Measurements from ENCODE around the gene ZMAT5. TPM values are rescaled to one million over a fixed set of nuclear protein-coding genes. Genes with fewer than 3 reads are reported as not detected.

Gene ZMAT5
- total and polyA plus RNA-seq, 8 donors, result 8.3 to 20.7 (median 11.3) TPM

DNA sequence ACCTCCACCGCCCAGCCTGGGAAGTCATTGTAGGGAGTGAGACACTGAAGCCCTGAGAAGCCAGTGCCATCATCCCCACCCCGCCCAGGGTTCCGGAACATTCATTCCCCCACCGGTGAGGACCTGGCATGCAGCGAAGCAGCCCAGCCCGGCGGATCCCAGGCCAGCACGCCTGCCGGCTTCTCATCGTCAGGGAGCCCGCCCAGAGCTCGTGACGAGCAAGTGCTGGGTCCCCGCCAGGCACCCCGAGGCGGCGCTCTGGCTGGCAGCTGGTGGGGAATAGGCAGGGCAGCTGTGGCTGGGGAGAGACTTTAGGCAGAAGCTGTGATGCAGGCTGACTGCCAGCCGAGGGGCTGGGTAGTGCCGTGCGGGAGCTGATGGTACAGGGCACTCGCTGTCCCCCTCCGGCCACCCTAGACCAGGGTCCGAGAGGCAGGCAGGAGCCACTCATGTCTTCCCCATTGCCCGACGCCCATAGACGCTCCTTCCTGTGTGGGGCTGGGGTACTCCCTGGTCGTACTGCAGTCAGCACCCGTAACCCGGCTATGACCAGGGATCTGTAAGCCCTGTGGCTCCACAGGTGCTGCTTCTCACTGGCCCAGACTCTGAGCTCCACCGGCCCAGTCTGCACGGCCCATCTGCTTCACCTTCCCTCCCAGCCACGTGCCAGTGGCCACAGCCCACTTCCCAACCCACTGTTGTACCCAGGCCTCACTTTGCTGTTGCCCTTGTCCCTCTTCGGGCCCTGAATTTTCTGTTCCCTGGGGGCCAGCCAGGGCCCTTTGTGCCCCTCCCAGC, 71.5 kb downstream of the ZMAT5 start:
- FAIRE-seq (no peak), ATAC-seq (peak in 1 of 4 donors; percentile 6), DNase-seq (peak in 1 of 6 donors; percentile 57)
- Histone ChIP-seq H3K4me1 (no peaks in the 10 kb centered on the region), H3K9me3 (no peaks in the 10 kb centered on the region), H3K4me3 (no peak overlapping the region), H3K27me3 (no peaks in the 10 kb centered on the region), H3K27ac (no peak overlapping the region), H3K36me3 (no peaks in the 10 kb centered on the region)
- TF ChIP-seq, protein P1, sequence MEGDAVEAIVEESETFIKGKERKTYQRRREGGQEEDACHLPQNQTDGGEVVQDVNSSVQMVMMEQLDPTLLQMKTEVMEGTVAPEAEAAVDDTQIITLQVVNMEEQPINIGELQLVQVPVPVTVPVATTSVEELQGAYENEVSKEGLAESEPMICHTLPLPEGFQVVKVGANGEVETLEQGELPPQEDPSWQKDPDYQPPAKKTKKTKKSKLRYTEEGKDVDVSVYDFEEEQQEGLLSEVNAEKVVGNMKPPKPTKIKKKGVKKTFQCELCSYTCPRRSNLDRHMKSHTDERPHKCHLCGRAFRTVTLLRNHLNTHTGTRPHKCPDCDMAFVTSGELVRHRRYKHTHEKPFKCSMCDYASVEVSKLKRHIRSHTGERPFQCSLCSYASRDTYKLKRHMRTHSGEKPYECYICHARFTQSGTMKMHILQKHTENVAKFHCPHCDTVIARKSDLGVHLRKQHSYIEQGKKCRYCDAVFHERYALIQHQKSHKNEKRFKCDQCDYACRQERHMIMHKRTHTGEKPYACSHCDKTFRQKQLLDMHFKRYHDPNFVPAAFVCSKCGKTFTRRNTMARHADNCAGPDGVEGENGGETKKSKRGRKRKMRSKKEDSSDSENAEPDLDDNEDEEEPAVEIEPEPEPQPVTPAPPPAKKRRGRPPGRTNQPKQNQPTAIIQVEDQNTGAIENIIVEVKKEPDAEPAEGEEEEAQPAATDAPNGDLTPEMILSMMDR (IDR thresholded peaks at IDR 0.05), result no peak
- intact Hi-C loops (cut with DNase I), result loop anchor here in 1 of 3 donors (10.0 kb wide), 1 partner anchor 309 kb away; no protein-coding TSS in a partner anchor
- WGBS, 2 donors, result 92 to 94% methylated on average over 33 of the region's 33 CpGs

DNA sequence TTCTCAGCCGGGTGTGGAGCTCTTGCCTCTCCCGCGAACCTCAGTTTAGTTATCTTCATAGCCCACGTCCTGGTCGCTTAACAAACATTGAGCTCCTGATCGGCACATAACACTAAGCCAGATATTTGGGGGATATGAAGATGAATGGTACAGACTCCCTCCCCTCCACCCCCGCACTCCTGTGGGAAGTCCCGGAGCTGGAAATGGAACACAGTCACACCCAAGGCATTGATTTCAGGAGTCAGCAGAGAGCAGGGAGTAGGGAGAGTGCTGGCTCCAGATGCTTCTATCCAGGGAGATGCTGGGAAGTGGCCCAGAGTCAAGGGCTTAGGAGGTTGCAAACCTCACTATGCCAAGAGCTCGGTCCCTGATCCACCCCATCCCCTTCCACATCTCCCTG, 73.1 kb downstream of the ZMAT5 start:
- DNase-seq, result no peak
- Histone ChIP-seq H3K36me3 (no peaks in the 10 kb centered on the region), H3K4me3 (no peak overlapping the region), H3K4me1 (no peaks in the 10 kb centered on the region), H3K27me3 (no peaks in the 10 kb centered on the region), H3K9me3 (no peaks in the 10 kb centered on the region), H3K27ac (no peak overlapping the region)
- TF ChIP-seq, protein P1 (IDR thresholded peaks at IDR 0.05), result no peak
- no peak for FAIRE-seq
- intact Hi-C loops (cut with DNase I), result loop anchor here in 1 of 3 donors (10.0 kb wide), 1 partner anchor 311 kb away; no protein-coding TSS in a partner anchor
- 75 to 85% methylated on average over 9 of the region's 9 CpGs for WGBS, 2 donors
- no peak for ATAC-seq

DNA sequence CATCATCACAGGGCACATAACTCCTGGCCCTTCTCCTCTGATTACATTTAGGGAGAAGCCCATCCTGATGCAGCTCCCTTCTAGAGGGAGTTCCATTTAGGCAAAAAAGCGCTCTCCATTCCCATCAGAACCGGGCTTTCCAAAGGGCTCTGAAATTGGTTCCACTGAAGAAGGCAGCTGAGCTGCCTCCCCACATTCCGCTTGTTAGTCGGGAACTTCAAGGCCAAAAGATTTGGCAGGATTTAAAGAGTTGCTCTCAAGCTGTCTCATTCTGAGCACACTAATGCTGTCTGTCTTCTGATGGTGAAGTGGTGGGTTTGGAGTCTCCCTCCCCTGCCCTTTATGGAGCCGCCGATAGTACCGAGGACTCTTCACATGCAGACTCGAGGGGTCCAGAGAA, 73.6 kb downstream of the ZMAT5 start:
- WGBS, 2 donors, result 68 to 72% methylated on average over 8 of the region's 8 CpGs

DNA sequence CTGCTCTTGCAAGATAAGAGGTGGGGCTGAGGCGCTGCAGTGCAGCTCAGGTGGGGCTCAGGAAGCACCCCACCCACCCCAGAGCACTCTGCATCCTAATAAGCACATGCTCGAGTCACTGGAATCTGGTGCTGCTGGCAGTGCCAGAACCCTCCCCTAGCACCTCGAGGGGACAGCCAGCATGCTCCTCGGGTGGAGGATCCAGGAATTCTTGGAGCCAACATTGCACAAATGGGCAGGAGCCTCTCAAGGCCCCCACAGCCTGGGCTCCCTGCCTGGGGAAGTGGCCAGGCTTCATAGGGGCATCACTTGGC, 74.5 kb downstream of the ZMAT5 start:
- no peak for FAIRE-seq
- peak in 1 of 6 donors; percentile 35 for DNase-seq
- no peaks in the 10 kb centered on the region for H3K36me3 ChIP-seq

More for the DNA sequence above, 73.6 kb downstream of the ZMAT5 start:
- Histone ChIP-seq H3K4me1 (no peaks in the 10 kb centered on the region), H3K4me3 (no peak overlapping the region), H3K27me3 (no peaks in the 10 kb centered on the region), H3K27ac (no peak overlapping the region), H3K9me3 (no peaks in the 10 kb centered on the region), H3K36me3 (no peaks in the 10 kb centered on the region)
- ATAC-seq (no peak), DNase-seq (no peak), FAIRE-seq (no peak)
- intact Hi-C loops (cut with DNase I), result loop anchor here in 1 of 3 donors (10.0 kb wide), 1 partner anchor 312 kb away; no protein-coding TSS in a partner anchor
- TF ChIP-seq, protein P1 (IDR thresholded peaks at IDR 0.05), result no peak

More for the DNA sequence above, 74.5 kb downstream of the ZMAT5 start:
- Histone ChIP-seq H3K4me3 (no peak overlapping the region), H3K4me1 (no peaks in the 10 kb centered on the region), H3K9me3 (no peaks in the 10 kb centered on the region), H3K27ac (no peak overlapping the region), H3K27me3 (no peaks in the 10 kb centered on the region)
- intact Hi-C loops (cut with DNase I), result loop anchor here in 1 of 3 donors (10.0 kb wide), 1 partner anchor 313 kb away; no protein-coding TSS in a partner anchor
- no peak for ATAC-seq
- TF ChIP-seq, protein P1 (IDR thresholded peaks at IDR 0.05), result no peak
- WGBS, 2 donors, result 43 to 58% methylated on average over 4 of the region's 4 CpGs
